KMS-11 (cell line): ENCODE results near the gene TNIP1.

ENCODE experiments used
- H2AFZ ChIP-seq: fragments of 200-600 bp; sonication (generic); 2 replicates; pipeline ENCODE4 v1.6.1; 2016; ENCODE audit warnings: antibody characterized with exemption, mixed run types, low read depth
- H3K27ac ChIP-seq: fragments of 200-600 bp; sonication (generic); 2 replicates; pipeline ENCODE4 v1.6.1; 2016; ENCODE audit warnings: mild to moderate bottlenecking, mixed run types
- H3K27me3 ChIP-seq: fragments of 200-600 bp; sonication (generic); 2 replicates; pipeline ENCODE4 v1.6.1; 2017; ENCODE audit warnings: mild to moderate bottlenecking, low read depth, mixed run types, moderate library complexity; ENCODE audit not compliant: insufficient read depth
- H3K36me3 ChIP-seq: fragments of 200-600 bp; sonication (generic); 2 replicates; pipeline ENCODE4 v1.6.1; 2017; ENCODE audit warnings: mild to moderate bottlenecking, mixed run types; ENCODE audit not compliant: insufficient read depth
- H3K4me1 ChIP-seq: fragments of 200-600 bp; sonication (generic); 2 replicates; pipeline ENCODE4 v1.6.1; 2016; ENCODE audit warnings: mild to moderate bottlenecking, low read depth, mixed run types; ENCODE audit not compliant: poor library complexity, severe bottlenecking
- H3K4me2 ChIP-seq: fragments of 200-600 bp; sonication (generic); 2 replicates; pipeline ENCODE4 v1.7.0; 2016; ENCODE audit warnings: mild to moderate bottlenecking, mixed run types
- H3K4me3 ChIP-seq: fragments of 200-600 bp; sonication (generic); IDR thresholded peaks from 2 replicates; pipeline ENCODE4 v1.6.1; 2017; ENCODE audit warnings: low read depth, low read length, mixed read lengths; ENCODE audit not compliant: insufficient read depth
- H3K79me2 ChIP-seq: fragments of 200-600 bp; sonication (generic); 2 replicates; pipeline ENCODE4 v1.6.1; 2016; ENCODE audit warnings: low read depth, mixed run types; ENCODE audit not compliant: insufficient read depth
- H3K9ac ChIP-seq: fragments of 200-600 bp; sonication (generic); 2 replicates; pipeline ENCODE4 v1.6.1; 2016; ENCODE audit warnings: mild to moderate bottlenecking, mixed run types
- H4K20me1 ChIP-seq: fragments of 200-600 bp; sonication (generic); 2 replicates; pipeline ENCODE4 v1.6.1; 2016; ENCODE audit warnings: mild to moderate bottlenecking, mixed run types; ENCODE audit not compliant: insufficient read depth
- TF ChIP-seq, protein P1 (sequence below): fragments of 200-600 bp; sonication (generic); conservative IDR thresholded peaks from 2 replicates; pipeline ENCODE4 v1.6.1; 2017; ENCODE audit warnings: low read depth, mild to moderate bottlenecking, antibody characterized with exemption, low read length, moderate library complexity, mixed read lengths

The TNIP1 gene

DNA sequence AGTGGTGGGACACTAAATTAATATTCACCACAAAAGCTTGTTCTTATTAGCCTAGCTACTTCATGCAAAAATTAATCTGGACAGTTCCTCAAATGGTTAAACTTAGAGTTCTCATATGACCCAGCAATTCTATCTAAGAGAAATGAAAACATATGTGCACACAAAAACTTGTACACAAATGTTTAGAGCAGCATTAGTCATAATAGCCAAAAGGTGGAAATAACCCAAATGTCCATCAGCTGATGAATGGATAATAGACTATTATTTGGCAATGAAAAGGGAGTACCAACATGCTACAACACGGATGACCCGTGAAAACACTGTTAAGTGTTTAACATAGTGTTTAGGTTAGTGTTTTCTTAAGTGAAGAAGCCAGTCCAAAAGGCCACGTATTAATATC, 32.8 kb upstream of the TNIP1 start:
- peaks cover 3% of the 10 kb centered on the region for H3K4me1 ChIP-seq
- H4K20me1 ChIP-seq = no peaks in the 10 kb centered on the region
- no peaks in the 10 kb centered on the region for H3K36me3 ChIP-seq
- TF ChIP-seq, protein P1, sequence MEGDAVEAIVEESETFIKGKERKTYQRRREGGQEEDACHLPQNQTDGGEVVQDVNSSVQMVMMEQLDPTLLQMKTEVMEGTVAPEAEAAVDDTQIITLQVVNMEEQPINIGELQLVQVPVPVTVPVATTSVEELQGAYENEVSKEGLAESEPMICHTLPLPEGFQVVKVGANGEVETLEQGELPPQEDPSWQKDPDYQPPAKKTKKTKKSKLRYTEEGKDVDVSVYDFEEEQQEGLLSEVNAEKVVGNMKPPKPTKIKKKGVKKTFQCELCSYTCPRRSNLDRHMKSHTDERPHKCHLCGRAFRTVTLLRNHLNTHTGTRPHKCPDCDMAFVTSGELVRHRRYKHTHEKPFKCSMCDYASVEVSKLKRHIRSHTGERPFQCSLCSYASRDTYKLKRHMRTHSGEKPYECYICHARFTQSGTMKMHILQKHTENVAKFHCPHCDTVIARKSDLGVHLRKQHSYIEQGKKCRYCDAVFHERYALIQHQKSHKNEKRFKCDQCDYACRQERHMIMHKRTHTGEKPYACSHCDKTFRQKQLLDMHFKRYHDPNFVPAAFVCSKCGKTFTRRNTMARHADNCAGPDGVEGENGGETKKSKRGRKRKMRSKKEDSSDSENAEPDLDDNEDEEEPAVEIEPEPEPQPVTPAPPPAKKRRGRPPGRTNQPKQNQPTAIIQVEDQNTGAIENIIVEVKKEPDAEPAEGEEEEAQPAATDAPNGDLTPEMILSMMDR = no peak
- no peaks in the 10 kb centered on the region for H3K79me2 ChIP-seq
- H3K4me2 ChIP-seq = no peak overlapping the region
- H3K27ac ChIP-seq = no peak overlapping the region
- no peaks in the 10 kb centered on the region for H3K27me3 ChIP-seq
- no peak overlapping the region for H2AFZ ChIP-seq
- no peak overlapping the region for H3K9ac ChIP-seq
- H3K4me3 ChIP-seq = no peak overlapping the region

DNA sequence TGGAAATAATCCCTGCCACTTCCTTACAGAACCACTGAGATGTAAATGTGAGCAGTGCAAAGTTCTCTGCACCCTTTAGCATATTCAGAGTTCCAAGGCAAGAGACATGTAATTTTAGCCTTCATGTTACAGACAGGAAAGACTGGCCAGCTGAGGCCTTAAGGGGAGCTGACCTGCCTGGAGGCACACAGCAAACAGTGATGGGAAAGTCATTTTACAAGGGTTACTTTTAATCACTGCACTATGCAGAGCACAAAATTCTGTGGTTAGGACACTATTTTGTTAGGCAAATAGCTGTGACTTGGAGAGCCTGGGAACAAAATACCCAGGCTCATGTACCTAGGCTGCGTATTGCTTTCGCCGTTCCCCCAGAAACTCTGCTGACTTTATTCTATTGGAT, 30.2 kb upstream of the TNIP1 start:
- Histone ChIP-seq H3K79me2 (no peaks in the 10 kb centered on the region), H3K27me3 (no peaks in the 10 kb centered on the region), H3K27ac (no peak overlapping the region), H2AFZ (no peak overlapping the region), H3K4me3 (no peak overlapping the region), H3K9ac (no peak overlapping the region), H3K36me3 (no peaks in the 10 kb centered on the region), H3K4me2 (no peak overlapping the region), H3K4me1 (peaks cover 3% of the 10 kb centered on the region), H4K20me1 (no peaks in the 10 kb centered on the region)
- TF ChIP-seq, protein P1 = no peak

DNA sequence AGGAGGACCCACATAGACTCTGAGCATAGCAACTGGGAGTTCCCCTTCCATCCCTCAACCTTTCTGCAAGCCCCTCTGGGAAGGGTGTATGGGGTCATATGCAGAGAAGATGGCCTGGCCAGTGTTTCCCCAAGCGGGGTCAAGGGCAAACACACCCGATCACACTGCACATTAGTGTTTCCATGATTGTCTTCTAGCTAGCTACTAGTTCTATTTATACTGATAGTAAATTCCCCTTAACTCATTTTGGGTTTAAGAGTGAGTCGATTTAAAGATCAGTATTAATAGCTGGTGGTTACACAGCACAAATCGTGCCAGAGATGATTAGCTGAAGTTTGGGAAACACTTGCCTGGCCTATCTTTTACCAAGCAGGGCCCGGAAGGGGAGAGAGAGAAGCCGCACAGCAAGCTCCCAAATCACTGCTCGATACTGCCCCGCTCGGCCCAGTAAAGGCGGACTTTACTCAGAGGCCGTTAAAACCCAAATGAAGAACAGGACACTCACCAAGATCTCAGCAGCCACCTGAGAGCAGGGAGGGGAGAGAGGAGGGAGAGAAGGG, 29.4 kb upstream of the TNIP1 start:
- Histone ChIP-seq H3K27ac (no peak overlapping the region), H3K4me1 (peaks cover 3% of the 10 kb centered on the region), H3K4me3 (no peak overlapping the region), H3K27me3 (no peaks in the 10 kb centered on the region), H3K36me3 (no peaks in the 10 kb centered on the region), H2AFZ (no peak overlapping the region), H4K20me1 (no peaks in the 10 kb centered on the region), H3K9ac (no peak overlapping the region), H3K79me2 (no peaks in the 10 kb centered on the region), H3K4me2 (no peak overlapping the region)
- TF ChIP-seq, protein P1 = no peak

DNA sequence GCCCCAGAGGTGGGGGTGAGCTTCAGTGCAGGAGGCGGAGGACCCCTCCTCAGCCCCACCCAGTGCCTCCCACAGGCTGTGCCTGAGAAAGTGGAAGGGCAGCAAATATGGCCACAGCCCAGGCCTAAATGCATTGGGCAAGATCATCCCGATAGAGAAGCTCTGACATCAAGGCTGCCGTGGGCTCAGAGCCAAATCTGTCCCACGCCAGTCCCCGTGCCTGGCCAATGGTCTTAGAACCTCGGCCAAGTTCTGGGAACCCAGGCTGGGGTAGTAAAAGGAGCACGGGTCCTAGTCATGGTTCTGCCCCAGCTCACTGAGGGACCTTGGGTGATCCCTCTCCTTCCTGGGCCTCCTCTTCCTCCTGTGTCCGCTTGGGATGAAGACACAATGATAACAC, 27.7 kb upstream of the TNIP1 start:
- Histone ChIP-seq H3K4me3 (no peak overlapping the region), H3K36me3 (no peaks in the 10 kb centered on the region), H3K27me3 (no peaks in the 10 kb centered on the region), H3K79me2 (no peaks in the 10 kb centered on the region), H4K20me1 (no peaks in the 10 kb centered on the region), H3K4me1 (no peaks in the 10 kb centered on the region), H3K27ac (no peak overlapping the region), H3K4me2 (no peak overlapping the region), H3K9ac (no peak overlapping the region), H2AFZ (no peak overlapping the region)
- TF ChIP-seq, protein P1 = no peak
